NCI-H82 treated with DMSO at 0.1 percent for 48 hours (cell line): ENCODE measurements around the gene TPRKB.
"Not testable (repeated sequence)": the region's sequence is repeated elsewhere in the genome, so short reads cannot be mapped to it uniquely, and the experiment has no call there.

ENCODE experiments used
- DNase-seq: peaks from one replicate; lab custom pipeline; 2025; ENCODE audit not compliant: unreplicated experiment; lab: John Stamatoyannopoulos, UW

TPRKB gene

DNA sequence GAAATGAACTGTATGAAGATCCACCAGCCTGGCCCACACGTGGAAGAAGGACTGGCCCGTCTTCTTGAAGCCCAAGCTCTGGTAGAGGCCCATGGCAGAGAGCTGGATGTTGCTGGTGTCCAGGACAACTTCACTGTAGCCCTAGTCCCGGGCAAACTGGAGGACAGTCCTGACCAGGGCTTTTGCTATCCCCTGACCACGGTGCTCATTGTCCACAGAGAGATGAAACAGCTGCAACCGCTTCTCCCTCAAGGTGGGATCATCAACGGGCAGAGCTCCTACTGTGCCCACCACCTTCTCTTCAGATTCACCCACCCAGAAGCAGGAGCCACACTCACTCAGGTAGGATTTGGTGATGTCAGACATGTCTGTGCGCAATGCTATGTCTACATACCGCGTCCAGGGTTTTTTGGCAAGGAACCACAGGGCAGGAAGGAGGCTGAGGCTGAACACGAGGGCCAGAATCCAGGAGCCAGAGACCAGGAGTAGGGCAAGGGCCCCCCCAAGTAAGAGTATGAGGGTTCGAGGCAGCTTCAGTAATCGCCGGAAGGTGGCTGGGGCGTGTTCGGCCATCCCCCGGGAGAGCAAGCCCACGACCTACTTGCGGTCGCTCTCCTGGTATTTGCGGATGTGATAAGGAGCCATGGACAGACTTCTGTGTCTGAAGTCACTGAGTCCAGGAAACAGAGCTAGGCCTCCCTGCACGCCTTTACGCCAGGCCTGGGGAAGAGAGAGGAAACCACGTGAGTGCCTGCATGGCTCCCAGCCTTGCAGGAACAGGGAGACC lies 36.3 kb downstream of the TPRKB start:
- DNase-seq = no peak

DNA sequence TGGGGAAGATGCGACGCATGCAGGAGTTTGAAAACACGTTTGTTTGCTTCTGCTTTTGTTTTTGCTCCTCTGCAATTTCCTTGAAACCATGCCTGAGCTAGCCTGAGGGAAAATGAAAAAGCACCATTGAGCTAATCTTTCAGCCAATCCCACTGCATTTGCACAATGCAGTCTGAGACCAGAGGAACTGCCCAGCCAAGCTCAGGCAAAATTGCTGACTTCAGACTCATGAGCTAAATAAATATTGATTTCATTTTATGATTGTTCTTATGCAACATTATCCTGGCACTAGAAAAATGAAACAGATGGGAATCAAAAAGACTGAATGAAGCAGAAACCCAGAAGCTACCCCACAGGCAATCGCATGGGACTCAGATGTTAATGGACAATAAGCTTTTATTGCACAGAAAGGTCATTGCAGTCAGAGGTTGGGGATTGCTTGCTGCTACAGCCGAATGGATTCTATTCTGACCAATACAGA lies 37.0 kb downstream of the TPRKB start:
- no peak for DNase-seq

GRCh38 chr2:73699437-73699836 lies 37.7 kb downstream of the TPRKB start:
- DNase-seq = no peak

GRCh38 chr2:73698101-73698500 lies 39.0 kb downstream of the TPRKB start:
- no peak for DNase-seq

DNA sequence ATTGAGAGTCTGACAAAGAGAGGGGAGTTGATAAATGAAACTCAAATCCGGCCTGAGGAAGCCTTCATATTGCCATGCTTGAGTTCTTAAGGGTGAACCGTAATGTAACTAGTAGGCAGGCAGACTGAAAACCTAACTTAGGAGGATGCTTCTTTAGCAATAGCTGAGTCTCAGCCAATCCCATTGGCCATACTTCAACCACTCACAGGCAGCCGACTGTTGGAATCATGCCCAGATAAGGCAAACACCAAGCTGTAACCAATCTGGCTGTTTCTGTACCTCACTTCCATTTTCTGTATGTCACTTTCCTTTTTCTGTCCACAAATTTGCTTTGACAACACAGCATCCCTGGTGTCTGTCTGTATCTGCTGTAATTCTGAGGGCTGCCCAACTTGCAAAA lies 39.5 kb downstream of the TPRKB start:
- no peak for DNase-seq

- not testable (repeated sequence) for DNase-seq
Measured at GRCh38 chr2:73696985-73697384, 40.2 kb downstream of the TPRKB start.

- not testable (repeated sequence) for DNase-seq
Measured at GRCh38 chr2:73696521-73696920, 40.6 kb downstream of the TPRKB start.

GRCh38 chr2:73690372-73691088 lies 46.6 kb downstream of the TPRKB start:
- not testable (repeated sequence) for DNase-seq

- not testable (repeated sequence) for DNase-seq
Measured at GRCh38 chr2:73688494-73688893, 48.7 kb downstream of the TPRKB start.

- DNase-seq = no peak
Measured at GRCh38 chr2:73685764-73686438, 51.2 kb downstream of the TPRKB start.

DNA sequence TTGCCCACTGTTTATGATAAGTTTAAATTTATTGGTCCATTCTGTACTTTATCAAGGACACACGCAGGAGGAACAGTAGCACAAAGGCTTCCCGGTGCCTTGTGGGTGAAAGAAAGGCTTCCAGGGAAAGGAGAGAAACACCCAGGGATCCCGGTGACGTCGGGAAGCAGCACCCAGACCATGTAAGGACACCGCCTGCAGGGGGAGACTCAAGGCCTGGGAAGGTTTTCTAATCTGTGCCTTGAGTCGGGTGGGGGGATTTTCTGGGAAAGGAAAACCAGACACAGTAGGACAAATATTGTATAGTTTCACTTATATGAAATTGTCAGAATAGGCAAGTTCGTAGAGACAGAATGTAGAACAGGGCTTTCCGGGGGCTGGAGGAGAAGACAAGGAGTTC lies 52.2 kb downstream of the TPRKB start:
- DNase-seq = not testable (repeated sequence)

- DNase-seq = not testable (repeated sequence)
Measured at GRCh38 chr2:73684325-73684724, 52.8 kb downstream of the TPRKB start.

DNA sequence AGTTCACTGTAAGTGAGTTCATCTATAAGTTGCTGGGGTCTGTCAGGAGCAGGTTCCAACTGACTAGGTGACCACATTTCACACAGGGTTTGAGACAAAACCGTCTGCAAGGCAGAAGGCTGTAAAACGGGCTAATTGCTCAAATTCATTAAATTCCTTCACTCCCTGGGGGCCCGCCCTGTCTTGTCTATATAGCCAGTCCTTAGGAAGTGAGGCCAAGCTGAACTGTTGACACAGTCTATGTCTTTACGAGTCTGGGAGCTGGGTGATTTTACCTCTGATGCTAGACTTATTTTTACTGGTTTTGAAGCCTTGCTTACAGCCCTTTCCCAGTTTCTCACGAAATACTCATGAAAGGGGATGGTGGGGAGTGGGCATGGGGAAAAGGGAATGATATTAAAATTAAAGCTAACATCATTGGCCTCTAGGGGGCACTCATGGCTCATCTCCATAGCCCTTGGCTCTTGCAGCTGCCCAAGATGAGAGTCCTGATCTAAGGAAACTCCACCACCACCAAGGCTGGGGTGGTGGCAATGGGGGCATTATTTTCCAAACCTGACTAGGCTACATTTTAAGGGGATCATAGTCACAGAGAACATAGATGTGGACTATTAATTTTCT lies 57.1 kb downstream of the TPRKB start:
- not testable (repeated sequence) for DNase-seq
